GM21381 (cell line): ENCODE data around the gene MYT1.

Source experiments
- ATAC-seq: cut with Tn5 transposase; IDR thresholded peaks from one replicate; pipeline ENCODE4 v1.9.1; 2021; ENCODE audit warnings: mild to moderate bottlenecking, moderate library complexity; ENCODE audit not compliant: unreplicated experiment

Gene MYT1

DNA sequence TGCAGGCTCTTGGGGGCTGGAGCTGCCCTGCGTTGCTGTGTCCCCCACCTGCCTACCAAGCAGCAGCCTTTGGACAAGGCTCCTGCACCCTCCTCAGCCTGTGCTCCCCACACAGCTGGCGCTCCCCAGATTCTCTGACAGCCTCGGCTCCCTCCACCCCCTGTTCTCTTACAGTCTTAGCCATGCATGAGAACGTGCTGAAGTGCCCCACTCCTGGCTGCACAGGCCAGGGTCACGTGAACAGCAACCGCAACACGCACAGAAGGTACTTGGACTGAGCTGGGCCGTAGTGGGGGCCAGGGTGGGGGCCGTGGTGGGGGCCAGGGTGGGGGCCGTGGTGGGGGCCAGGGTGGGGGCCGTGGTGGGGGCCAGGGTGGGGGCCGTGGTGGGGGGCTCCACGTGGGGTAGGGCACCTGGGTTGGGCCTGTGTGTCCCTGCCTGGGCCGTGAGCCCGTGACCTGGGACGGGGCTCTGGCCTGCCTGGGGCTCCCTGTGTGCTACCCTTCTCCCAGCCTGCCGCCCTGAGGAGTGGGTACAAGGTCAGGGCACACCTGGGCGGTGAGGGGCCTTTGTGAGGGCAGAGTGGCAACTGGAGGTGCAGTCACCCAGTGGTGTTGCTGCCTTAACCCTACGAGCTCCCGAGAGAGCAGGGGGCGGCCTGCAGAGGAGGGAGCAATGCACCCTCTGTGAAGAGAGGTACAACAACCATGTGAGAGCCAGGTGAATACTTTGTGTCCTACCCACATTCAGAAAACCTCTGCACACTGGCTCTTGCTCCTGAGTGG is 47.8 kb downstream of the MYT1 start:
- ATAC-seq: no peak

- no peak for ATAC-seq
Observed at GRCh38 chr20:64212755-64213154, 48.5 kb downstream of the MYT1 start.

DNA sequence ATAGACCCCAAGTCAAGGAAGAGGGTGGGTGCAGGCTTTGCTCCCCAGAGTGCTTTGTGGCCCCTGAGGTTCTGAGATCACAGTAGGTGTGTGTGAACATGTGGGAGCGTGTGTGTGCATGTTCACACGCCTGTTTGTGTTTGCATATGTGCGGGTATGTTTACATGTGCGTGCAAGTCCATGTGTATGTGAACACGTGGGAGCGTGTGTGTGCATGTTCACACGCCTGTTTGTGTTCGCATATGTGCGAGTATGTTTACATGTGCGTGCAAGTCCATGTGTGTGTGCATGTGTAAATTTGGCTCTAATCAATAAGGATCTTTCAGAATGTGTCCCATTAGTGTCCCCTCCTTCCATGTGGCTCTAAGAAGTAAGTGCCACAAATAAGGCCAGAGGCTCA is 49.9 kb downstream of the MYT1 start:
- no peak for ATAC-seq

- ATAC-seq: no peak
Observed at GRCh38 chr20:64214952-64215351, 50.7 kb downstream of the MYT1 start.

GRCh38 chr20:64216036-64216435 is 51.8 kb downstream of the MYT1 start:
- ATAC-seq: no peak

DNA sequence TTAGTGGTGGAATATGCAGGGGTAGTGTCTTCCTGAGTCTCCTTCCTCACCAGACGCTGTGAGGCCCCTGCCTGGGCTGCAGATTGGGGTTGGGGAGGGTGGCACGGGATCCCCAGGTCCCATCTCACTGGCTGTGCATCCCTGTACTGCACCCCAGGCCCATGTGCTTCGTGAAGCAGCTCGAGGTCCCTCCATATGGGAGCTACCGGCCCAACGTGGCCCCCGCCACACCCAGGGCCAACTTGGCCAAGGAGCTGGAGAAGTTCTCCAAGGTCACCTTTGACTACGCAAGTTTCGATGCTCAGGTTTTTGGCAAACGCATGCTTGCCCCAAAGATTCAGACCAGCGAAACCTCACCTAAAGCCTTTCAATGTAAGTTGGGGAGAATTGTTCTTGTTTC is 52.7 kb downstream of the MYT1 start:
- no peak for ATAC-seq

DNA sequence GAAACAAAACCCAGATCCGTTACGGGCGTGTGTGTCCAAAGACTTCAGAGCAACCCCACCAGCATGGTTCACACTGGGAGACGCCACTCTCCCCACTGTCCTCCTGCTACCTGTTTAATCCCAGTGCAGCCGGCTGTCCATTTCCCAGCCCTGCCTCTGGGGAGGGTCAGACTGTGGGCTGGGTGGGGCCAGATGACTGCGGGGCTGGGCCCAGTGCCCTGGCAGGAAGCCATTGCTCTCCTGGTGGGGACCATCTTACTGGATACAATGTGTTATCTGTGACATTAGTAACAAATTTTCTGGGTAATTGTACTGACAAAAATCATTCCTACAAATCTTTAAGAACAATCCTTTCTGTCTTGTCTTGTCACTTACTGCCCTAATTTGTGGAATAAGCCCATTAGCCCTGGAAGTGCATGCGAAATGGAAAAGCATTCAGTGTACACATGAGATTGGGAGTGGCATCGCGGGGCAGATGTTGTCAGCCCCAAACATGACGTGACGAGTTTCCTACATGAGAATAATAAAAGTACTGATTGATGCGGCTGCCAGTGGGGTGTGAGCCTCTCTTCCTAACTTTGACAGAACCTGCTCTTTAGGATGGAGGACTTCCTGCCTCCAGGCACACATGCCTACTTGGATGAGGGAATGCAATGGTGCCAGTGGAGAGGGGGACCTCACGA is 53.4 kb downstream of the MYT1 start:
- no peak for ATAC-seq

DNA sequence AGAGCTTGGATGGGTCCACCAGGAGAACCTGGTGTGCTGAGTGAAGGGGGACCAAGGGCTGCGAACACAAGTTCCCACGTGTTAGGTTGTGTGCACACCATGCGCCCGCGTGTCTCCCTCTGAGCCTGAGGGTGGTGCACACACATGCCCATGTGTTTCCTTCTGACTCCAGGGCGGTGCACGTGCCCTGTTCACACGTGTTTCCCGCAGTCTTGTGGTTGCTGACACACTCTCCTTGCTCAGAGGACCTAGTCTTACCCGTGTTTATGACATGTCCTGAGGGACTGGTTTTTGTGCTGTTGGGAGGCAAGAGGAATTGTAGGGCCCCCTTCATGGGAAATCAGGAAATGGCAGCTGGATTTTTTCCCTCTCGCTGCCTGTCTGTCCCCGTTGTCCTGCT is 55.0 kb downstream of the MYT1 start:
- no peak for ATAC-seq

- no peak for ATAC-seq
Observed at GRCh38 chr20:64219730-64220129, 55.5 kb downstream of the MYT1 start.

- ATAC-seq: no peak
Observed at GRCh38 chr20:64220420-64220819, 56.2 kb downstream of the MYT1 start.

DNA sequence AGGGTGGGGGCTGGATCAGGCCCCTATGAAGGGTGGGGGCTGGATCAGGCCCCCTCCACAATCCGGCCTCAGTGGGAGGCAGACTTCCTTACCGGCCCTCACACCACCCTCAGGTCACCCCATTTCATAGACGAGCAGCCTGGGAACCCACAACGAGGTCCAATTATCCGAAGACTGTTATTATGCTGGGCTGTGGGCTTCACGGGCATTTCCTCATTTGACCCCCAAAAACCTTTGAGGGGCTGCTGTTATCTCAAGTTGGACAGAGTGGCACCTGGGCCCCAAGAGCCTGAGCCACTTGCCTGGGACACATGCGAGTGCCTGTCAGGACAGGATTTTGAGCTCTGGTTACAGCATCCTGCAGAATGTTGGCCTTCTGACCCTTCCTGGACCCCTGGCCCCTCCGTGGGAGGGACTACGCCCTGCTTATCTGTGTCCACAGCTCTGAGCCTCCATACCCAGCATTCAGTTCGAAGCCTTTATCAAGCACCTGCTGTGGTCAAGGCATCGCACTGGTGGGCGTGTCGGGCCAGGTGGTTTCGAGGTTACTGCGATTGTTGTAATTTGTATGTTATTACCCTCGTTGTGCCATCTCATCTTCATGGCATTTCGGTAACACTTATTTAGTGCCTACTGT is 56.8 kb downstream of the MYT1 start:
- no peak for ATAC-seq

- ATAC-seq: no peak
Observed at GRCh38 chr20:64222291-64222735, 58.1 kb downstream of the MYT1 start.

DNA sequence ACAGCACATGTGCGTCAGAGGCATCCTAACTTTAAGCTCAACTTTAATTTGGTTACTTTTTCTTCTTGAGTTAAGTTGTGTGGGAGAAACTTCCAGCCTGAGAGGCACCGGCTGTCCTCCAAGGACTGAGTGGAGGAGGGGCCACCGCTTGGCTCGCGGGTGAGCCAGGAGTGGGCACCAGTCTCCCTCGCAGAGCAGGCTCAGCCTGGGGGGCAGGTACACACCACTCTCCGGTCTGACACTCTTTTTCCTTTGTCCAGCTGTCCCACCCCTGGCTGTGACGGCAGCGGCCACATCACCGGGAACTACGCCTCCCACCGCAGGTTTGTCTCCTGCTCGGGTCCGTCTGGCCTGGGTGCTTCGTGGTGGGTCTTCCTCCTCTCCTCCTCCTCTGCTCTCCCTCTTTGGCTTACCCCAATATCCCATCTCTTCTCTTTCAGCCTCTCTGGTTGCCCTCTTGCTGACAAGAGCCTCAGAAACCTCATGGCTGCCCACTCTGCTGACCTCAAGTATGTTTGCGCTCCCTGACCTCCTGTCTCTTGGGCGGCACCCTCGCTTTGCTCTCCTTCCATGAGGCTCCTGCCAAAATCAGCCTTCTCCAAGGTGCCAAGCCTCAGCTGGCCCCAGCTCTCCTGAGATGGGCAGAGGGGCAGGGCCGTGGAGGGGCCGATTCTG is 58.7 kb downstream of the MYT1 start:
- ATAC-seq: no peak

GRCh38 chr20:64223526-64224067 is 59.3 kb downstream of the MYT1 start:
- no peak for ATAC-seq

DNA sequence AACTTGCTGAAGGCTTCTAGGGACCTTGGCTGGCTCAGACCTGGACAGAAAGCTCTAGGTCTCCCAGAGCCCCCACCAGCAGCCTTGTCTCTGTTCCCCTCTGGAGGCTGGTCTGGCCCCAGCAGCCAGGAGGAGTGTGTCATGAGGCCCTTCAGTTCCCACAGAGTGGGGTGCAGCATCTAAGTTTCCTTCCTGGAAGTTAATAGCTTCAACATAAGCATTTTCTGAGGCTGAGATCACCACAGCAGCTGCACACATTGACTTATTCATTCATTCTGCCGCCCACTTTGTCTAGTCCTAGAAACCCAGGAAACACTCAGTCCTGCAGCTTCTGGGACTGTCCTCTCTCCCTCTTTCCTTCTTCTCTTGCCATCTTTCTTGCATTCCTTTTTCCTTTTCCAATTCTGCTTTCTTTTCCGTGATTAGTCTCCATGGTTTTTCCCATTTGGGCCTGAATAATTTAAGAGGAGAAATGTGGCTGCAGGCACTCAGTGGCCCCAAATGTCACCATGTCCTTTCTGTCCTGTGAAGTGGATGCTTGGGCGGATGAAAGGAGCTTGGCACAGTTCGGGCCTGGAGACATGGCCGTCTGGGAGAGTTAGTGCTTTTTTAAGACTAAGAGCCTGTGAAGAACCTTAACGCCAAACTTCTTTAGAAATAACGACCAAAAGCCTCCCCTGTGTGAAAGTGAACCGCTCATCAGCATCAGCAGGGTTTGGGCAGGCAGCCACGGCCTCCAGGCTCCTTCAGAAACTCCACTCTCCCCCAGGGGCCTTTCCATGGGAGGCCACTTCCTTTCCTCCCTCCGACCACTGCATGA is 60.3 kb downstream of the MYT1 start:
- ATAC-seq: no peak

DNA sequence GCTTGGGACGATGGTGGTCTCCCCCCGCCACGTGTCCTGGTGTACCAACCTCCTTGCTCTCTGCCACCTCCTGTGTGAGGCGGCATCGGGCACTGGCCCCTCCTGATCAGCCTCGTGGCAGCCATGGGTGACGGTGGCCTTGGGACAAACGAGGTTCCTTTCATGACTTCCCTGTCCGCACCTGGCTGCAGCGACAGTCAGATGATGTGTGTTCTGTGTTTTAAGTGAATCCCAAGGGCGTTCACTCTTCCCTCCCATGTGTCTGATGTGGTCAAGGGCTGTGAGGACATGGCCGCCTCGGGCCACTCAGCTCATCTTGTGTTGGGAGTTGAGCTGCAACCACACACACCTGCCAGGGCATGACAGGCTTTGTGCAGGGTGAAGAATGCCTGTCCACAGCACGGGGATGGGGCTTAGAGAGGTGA is 60.9 kb downstream of the MYT1 start:
- no peak for ATAC-seq

GRCh38 chr20:64225828-64226598 is 61.8 kb downstream of the MYT1 start:
- ATAC-seq: no peak

GRCh38 chr20:64226686-64227580 is 62.7 kb downstream of the MYT1 start:
- ATAC-seq: no peak
